Thyroid gland (tissue), 4 donors: ENCODE data around the gene FIBCD1.

Experiments used
- POLR2A ChIP-seq, 2 donors: fragments of 450-650 bp; IDR thresholded peaks; one replicate each; pipeline ENCODE4 v1.6.1; 2017; ENCODE audit warnings: antibody characterized with exemption in 2 of 2, mild to moderate bottlenecking in 2 of 2, moderate library complexity in 1 of 2
- TF ChIP-seq, protein P1 (sequence below), 6 experiments: fragments of 200-600 bp in 3 of 6; fragments of 450-650 bp in 3 of 6; sonication (generic) in 3 of 6; IDR thresholded peaks; one replicate each; pipeline ENCODE4 v1.5.1; 2016 to 2019; ENCODE audit warnings: antibody characterized with exemption in 6 of 6, mild to moderate bottlenecking in 2 of 6, inconsistent platforms in 1 of 6, moderate library complexity in 1 of 6

DNA sequence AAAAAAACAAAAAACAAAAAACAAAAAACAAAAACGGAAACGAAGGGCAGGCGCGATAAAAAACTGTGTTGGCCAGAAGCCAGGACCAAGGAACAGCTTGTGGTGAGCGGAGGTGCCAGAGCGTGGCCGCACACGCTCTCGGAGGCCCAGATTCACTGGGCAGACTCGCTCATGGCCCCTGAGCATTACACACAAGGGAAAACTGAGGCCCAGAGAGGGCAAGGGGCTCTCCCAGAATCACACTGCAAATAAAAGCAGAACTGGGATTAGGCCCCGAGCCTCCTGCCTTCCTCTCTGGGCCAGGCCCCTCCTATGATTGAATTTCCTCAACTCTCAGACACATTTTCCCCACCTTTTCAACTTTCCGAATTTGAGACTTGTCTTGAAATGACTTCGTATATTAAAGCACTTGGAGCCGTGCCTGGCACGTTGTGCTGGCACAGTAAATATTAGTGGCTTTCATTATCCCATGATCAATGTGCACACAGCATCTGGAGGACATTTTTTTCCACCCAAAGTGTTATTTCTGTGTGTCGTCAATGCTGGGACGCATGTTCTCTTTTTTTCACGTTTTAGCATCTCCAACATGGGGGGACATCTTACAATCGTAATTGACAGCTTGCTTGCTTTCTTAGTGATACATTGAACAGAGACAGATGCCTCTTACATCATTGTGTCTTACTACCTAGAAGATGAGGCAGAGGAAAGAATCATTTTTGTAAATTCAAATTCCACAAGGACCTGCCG lies 7.4 kb downstream of the FIBCD1 start:
- TF ChIP-seq, protein P1, sequence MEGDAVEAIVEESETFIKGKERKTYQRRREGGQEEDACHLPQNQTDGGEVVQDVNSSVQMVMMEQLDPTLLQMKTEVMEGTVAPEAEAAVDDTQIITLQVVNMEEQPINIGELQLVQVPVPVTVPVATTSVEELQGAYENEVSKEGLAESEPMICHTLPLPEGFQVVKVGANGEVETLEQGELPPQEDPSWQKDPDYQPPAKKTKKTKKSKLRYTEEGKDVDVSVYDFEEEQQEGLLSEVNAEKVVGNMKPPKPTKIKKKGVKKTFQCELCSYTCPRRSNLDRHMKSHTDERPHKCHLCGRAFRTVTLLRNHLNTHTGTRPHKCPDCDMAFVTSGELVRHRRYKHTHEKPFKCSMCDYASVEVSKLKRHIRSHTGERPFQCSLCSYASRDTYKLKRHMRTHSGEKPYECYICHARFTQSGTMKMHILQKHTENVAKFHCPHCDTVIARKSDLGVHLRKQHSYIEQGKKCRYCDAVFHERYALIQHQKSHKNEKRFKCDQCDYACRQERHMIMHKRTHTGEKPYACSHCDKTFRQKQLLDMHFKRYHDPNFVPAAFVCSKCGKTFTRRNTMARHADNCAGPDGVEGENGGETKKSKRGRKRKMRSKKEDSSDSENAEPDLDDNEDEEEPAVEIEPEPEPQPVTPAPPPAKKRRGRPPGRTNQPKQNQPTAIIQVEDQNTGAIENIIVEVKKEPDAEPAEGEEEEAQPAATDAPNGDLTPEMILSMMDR (IDR thresholded peaks at IDR 0.05), result no peak
- no peak for TF ChIP-seq POLR2A (IDR thresholded peaks at IDR 0.05)
